Astrocyte (in vitro differentiated cells and primary cell): Measurements from ENCODE around the gene BICDL2. TPM values are rescaled to one million over a fixed set of nuclear protein-coding genes. Genes with fewer than 3 reads are reported as not detected.
A peak's percentile ranks its signal among the peaks of the same experiment; 100 is the strongest.

Experiments
- DNase-seq: peaks from one replicate; pipeline ENCODE4 v3.0.0-alpha.2; 2010; ENCODE audit warnings: low read depth
- FAIRE-seq: peaks from 2 replicates; lab custom pipeline; 2011; peaks lifted over from hg19 to GRCh38; lab: Jason Lieb, UNC
- H2AFZ ChIP-seq: 2 replicates; pipeline ENCODE4 v1.6.0; 2012; ENCODE audit warnings: low read depth, low read length, inconsistent platforms
- H3K27ac ChIP-seq: 2 replicates; pipeline ENCODE4 v1.5.1; 2011; ENCODE audit warnings: low read depth, low read length, inconsistent platforms
- H3K27me3 ChIP-seq: 2 replicates; pipeline ENCODE4 v1.6.0; 2011; ENCODE audit warnings: low read length, inconsistent platforms; ENCODE audit not compliant: insufficient read depth
- H3K36me3 ChIP-seq: 2 replicates; pipeline ENCODE4 v1.5.1; 2011; ENCODE audit warnings: low read length, inconsistent platforms; ENCODE audit not compliant: insufficient read depth
- H3K4me1 ChIP-seq: 2 replicates; pipeline ENCODE4 v1.5.1; 2011; ENCODE audit warnings: low read length, inconsistent platforms; ENCODE audit not compliant: insufficient read depth
- H3K4me2 ChIP-seq: 2 replicates; pipeline ENCODE4 v1.6.0; 2012; ENCODE audit warnings: low read length, inconsistent platforms
- H3K4me3 ChIP-seq: 2 replicates; pipeline ENCODE4 v1.5.1; 2011; ENCODE audit warnings: low read depth, mild to moderate bottlenecking, low read length, inconsistent platforms; ENCODE audit not compliant: insufficient read depth
- H3K79me2 ChIP-seq: 2 replicates; pipeline ENCODE4 v1.6.0; 2012; ENCODE audit warnings: mild to moderate bottlenecking, low read length, inconsistent platforms; ENCODE audit not compliant: insufficient read depth
- H3K9ac ChIP-seq: 2 replicates; pipeline ENCODE4 v1.6.0; 2012; ENCODE audit warnings: mild to moderate bottlenecking, low read length, inconsistent platforms
- H3K9me3 ChIP-seq: 2 replicates; pipeline ENCODE4 v1.5.1; 2012; ENCODE audit warnings: low read depth, mild to moderate bottlenecking, low read length, inconsistent platforms; ENCODE audit not compliant: insufficient read depth
- H4K20me1 ChIP-seq: 2 replicates; pipeline ENCODE4 v1.6.0; 2012; ENCODE audit warnings: low read length, inconsistent platforms; ENCODE audit not compliant: insufficient read depth
- H3K27ac Mint-ChIP-seq: one replicate; pipeline ENCODE4 v1.8.0; 2021; ENCODE audit warnings: mild to moderate bottlenecking, mixed read lengths; ENCODE audit not compliant: unreplicated experiment
- H3K27me3 Mint-ChIP-seq: one replicate; pipeline ENCODE4 v1.8.0; 2021; ENCODE audit warnings: low read depth, mixed read lengths; ENCODE audit not compliant: unreplicated experiment
- H3K36me3 Mint-ChIP-seq: one replicate; pipeline ENCODE4 v1.8.0; 2021; ENCODE audit warnings: low read depth, mixed read lengths; ENCODE audit not compliant: unreplicated experiment
- H3K4me1 Mint-ChIP-seq: one replicate; pipeline ENCODE4 v1.8.0; 2021; ENCODE audit warnings: low read depth, mixed read lengths; ENCODE audit not compliant: unreplicated experiment
- H3K4me3 Mint-ChIP-seq: one replicate; pipeline ENCODE4 v1.8.0; 2021; ENCODE audit warnings: mild to moderate bottlenecking, moderate library complexity, mixed read lengths; ENCODE audit not compliant: unreplicated experiment
- H3K9me3 Mint-ChIP-seq: one replicate; pipeline ENCODE4 v1.8.0; 2021; ENCODE audit warnings: mild to moderate bottlenecking, mixed read lengths; ENCODE audit not compliant: unreplicated experiment
- CTCF ChIP-seq: IDR thresholded peaks from 2 replicates; pipeline ENCODE4 v1.5.1; 2011; ENCODE audit warnings: low read depth, mild to moderate bottlenecking, inconsistent platforms, low read length, moderate library complexity; ENCODE audit not compliant: insufficient read depth
- EZH2 ChIP-seq: IDR thresholded peaks from 2 replicates; pipeline ENCODE4 v1.6.1; 2012; ENCODE audit warnings: mild to moderate bottlenecking, low read length, inconsistent platforms; ENCODE audit not compliant: insufficient read depth
- total RNA-seq: library from RNA; stranded (reverse); gene quantifications from 2 replicates; pipeline ENCODE4 v1.2.1, GENCODE V29; 2021

Gene BICDL2
- total RNA-seq, 1 donor from 2014 or later = 0.16 TPM

DNA sequence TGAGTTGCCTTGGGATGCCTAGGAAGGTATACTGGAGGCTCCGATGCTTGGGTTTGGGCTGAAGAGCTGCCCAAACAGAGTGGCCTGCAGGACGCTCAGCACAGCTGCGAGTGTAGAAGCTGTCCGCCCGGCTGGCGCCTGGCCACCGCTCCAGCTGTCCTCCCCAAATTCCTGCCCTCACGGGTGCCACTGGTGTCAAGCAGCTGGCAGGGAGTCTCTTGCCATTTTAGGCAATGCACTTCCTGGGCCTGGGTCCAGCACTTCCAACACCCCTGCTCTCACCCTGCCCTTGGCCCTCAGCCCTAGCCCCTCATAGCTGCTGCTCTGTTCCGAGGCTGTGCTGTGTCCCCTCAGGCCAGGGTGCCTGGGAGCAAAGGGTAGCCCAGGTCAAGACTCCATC is 51.3 kb downstream of the BICDL2 start:
- no peak overlapping the region for H3K4me2 ChIP-seq
- Mint-ChIP-seq H3K9me3 (no peaks in the 10 kb centered on the region), H3K27ac (no peak overlapping the region), H3K27me3 (peaks cover 10% of the 10 kb centered on the region), H3K36me3 (no peaks in the 10 kb centered on the region), H3K4me3 (no peak overlapping the region), H3K4me1 (peaks cover 3% of the 10 kb centered on the region)
- no peak overlapping the region for H3K4me3 ChIP-seq
- no peaks in the 10 kb centered on the region for H3K79me2 ChIP-seq
- H3K27me3 ChIP-seq = peaks cover 6% of the 10 kb centered on the region
- H3K27ac ChIP-seq = no peak overlapping the region
- H3K4me1 ChIP-seq = peaks cover 12% of the 10 kb centered on the region
- H3K9me3 ChIP-seq = no peaks in the 10 kb centered on the region
- no peak for FAIRE-seq
- no peak overlapping the region for H2AFZ ChIP-seq
- no peak for TF ChIP-seq EZH2
- TF ChIP-seq CTCF = no peak
- DNase-seq = no peak
- no peak overlapping the region for H3K9ac ChIP-seq
- H4K20me1 ChIP-seq = no peaks in the 10 kb centered on the region
- no peaks in the 10 kb centered on the region for H3K36me3 ChIP-seq

- Histone ChIP-seq H3K36me3 (no peaks in the 10 kb centered on the region), H3K27me3 (no peaks in the 10 kb centered on the region), H3K9me3 (no peaks in the 10 kb centered on the region), H3K79me2 (peaks cover 6% of the 10 kb centered on the region), H2AFZ (peak overlapping the region; percentile 73), H3K4me2 (peak overlapping the region; percentile 69), H3K4me1 (peaks cover 17% of the 10 kb centered on the region), H4K20me1 (no peaks in the 10 kb centered on the region), H3K27ac (no peak overlapping the region), H3K4me3 (no peak overlapping the region), H3K9ac (peak overlapping the region; percentile 9)
- DNase-seq = peak; percentile 50
- H3K9me3 Mint-ChIP-seq = no peaks in the 10 kb centered on the region
- H3K27ac Mint-ChIP-seq = no peak overlapping the region
- H3K27me3 Mint-ChIP-seq = peaks cover 10% of the 10 kb centered on the region
- no peaks in the 10 kb centered on the region for H3K36me3 Mint-ChIP-seq
- H3K4me1 Mint-ChIP-seq = peaks cover 3% of the 10 kb centered on the region
- no peak for FAIRE-seq
- peak overlapping the region; percentile 40 for H3K4me3 Mint-ChIP-seq
- TF ChIP-seq CTCF = peak; percentile 61
- no peak for TF ChIP-seq EZH2
Measured at GRCh38 chr16:2983706-2984136, 53.0 kb downstream of the BICDL2 start.

DNA sequence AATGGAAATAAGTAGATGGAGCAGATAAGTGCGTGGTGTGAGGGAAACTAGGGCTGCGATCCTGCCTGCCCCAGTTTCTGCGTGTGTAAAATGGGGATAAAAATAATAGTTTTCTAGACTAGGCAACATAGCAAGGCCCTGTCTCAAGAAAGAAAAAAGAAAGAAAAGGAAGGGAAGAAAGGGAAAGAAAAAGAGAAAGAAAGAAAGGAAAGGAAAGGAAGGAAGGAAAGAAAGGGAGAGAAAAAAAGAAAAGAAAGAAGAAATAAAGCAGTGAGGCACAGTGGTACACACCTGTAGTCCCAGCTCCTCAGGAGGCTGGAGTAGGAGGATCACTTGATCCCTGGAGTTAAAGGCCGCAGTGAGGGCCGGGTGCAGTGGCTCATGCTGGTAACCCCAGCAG is 54.3 kb downstream of the BICDL2 start:
- Mint-ChIP-seq H3K27me3 (peaks cover 13% of the 10 kb centered on the region), H3K4me1 (peaks cover 3% of the 10 kb centered on the region), H3K9me3 (no peaks in the 10 kb centered on the region), H3K36me3 (no peaks in the 10 kb centered on the region), H3K4me3 (peak overlapping the region; percentile 60), H3K27ac (peak overlapping the region; percentile 18)
- H3K27me3 ChIP-seq = no peaks in the 10 kb centered on the region
- H3K36me3 ChIP-seq = no peaks in the 10 kb centered on the region
- FAIRE-seq = no peak
- no peaks in the 10 kb centered on the region for H3K9me3 ChIP-seq
- H3K4me2 ChIP-seq = no peak overlapping the region
- DNase-seq = no peak
- no peak overlapping the region for H3K4me3 ChIP-seq
- H3K27ac ChIP-seq = no peak overlapping the region
- H2AFZ ChIP-seq = no peak overlapping the region
- TF ChIP-seq CTCF = no peak
- no peak for TF ChIP-seq EZH2
- peaks cover 17% of the 10 kb centered on the region for H3K4me1 ChIP-seq
- no peak overlapping the region for H3K9ac ChIP-seq
- no peaks in the 10 kb centered on the region for H4K20me1 ChIP-seq
- H3K79me2 ChIP-seq = peaks cover 6% of the 10 kb centered on the region
